DOHH2 (cell line): Measurements from ENCODE around the gene ELAVL2.

Experiments
- H3F3A ChIP-seq: fragments of 200-600 bp; sonication (generic), shearing (Covaris generic); 2 replicates; pipeline ENCODE4 v1.6.0; 2016; ENCODE audit warnings: antibody characterized with exemption, mild to moderate bottlenecking; ENCODE audit not compliant: control insufficient read depth, insufficient read depth
- H3K27ac ChIP-seq: fragments of 200-600 bp; sonication (generic); 2 replicates; pipeline ENCODE4 v1.5.1; 2014; ENCODE audit warnings: low read depth, mild to moderate bottlenecking, low read length, moderate library complexity
- H3K27me3 ChIP-seq: fragments of 200-600 bp; sonication (generic); 2 replicates; pipeline ENCODE4 v1.6.1; 2014; ENCODE audit warnings: mild to moderate bottlenecking, low read length, mixed read lengths; ENCODE audit not compliant: control insufficient read depth
- H3K36me3 ChIP-seq: fragments of 200-600 bp; sonication (generic); 2 replicates; pipeline ENCODE4 v1.6.1; 2014; ENCODE audit warnings: mild to moderate bottlenecking, low read length, moderate library complexity, mixed read lengths; ENCODE audit not compliant: control insufficient read depth
- H3K4me1 ChIP-seq: fragments of 200-600 bp; sonication (generic); 2 replicates; pipeline ENCODE4 v1.6.1; 2014; ENCODE audit warnings: mild to moderate bottlenecking, low read length, mixed read lengths; ENCODE audit not compliant: control insufficient read depth
- H3K4me2 ChIP-seq: fragments of 200-600 bp; sonication (generic); 2 replicates; pipeline ENCODE4 v1.6.0; 2014; ENCODE audit warnings: mild to moderate bottlenecking, low read length, moderate library complexity
- H3K4me3 ChIP-seq: fragments of 200-600 bp; sonication (generic); 2 replicates; pipeline ENCODE4 v1.5.1; 2014; ENCODE audit warnings: mild to moderate bottlenecking, low read length, mixed read lengths
- H3K79me2 ChIP-seq: fragments of 200-600 bp; sonication (generic); 2 replicates; pipeline ENCODE4 v1.6.1; 2014; ENCODE audit warnings: mild to moderate bottlenecking, low read length, mixed read lengths; ENCODE audit not compliant: control insufficient read depth
- H3K9me2 ChIP-seq: fragments of 200-600 bp; sonication (generic); replicated peaks from 2 replicates; pipeline ENCODE4 v1.6.1; 2014; ENCODE audit warnings: mild to moderate bottlenecking, low read length, mixed read lengths; ENCODE audit not compliant: control insufficient read depth
- H3K9me3 ChIP-seq: fragments of 200-600 bp; sonication (generic); 2 replicates; pipeline ENCODE4 v1.6.1; 2014; ENCODE audit warnings: antibody characterized with exemption, low read length, mixed read lengths; ENCODE audit not compliant: control insufficient read depth, insufficient read depth
- H4K20me1 ChIP-seq: fragments of 200-600 bp; sonication (generic); 2 replicates; pipeline ENCODE4 v1.6.0; 2014; ENCODE audit warnings: low read depth, mild to moderate bottlenecking, antibody characterized with exemption, low read length, moderate library complexity; ENCODE audit not compliant: control insufficient read depth, insufficient read depth
- CTCF ChIP-seq: fragments of 200-600 bp; sonication (generic); IDR thresholded peaks from one replicate; pipeline ENCODE4 v1.5.1; 2014; ENCODE audit warnings: antibody characterized with exemption, mild to moderate bottlenecking, low read depth, low read length; ENCODE audit not compliant: poor library complexity, severe bottlenecking
- EZH2phosphoT487 ChIP-seq: fragments of 200-600 bp; sonication (generic); IDR thresholded peaks from 2 replicates; pipeline ENCODE4 v1.6.1; 2017; ENCODE audit warnings: borderline replicate concordance, mild to moderate bottlenecking, antibody characterized with exemption, low read length, moderate library complexity, mixed read lengths

ELAVL2 gene

GRCh38 chr9:23799521-23799920, 26.5 kb downstream of the ELAVL2 start:
- Histone ChIP-seq H3K27me3 (no peaks in the 10 kb centered on the region), H3K4me2 (no peak overlapping the region), H3K4me3 (no peak overlapping the region), H3K27ac (no peak overlapping the region), H3K9me3 (no peaks in the 10 kb centered on the region), H3K4me1 (no peaks in the 10 kb centered on the region), H3F3A (no peaks in the 10 kb centered on the region), H3K36me3 (no peaks in the 10 kb centered on the region), H4K20me1 (no peaks in the 10 kb centered on the region), H3K9me2 (no peaks in the 10 kb centered on the region; the same call in 1 of the 2 replicates), H3K79me2 (no peaks in the 10 kb centered on the region)
- TF ChIP-seq CTCF (no peak), EZH2phosphoT487 (no peak)

- no peak overlapping the region for H3K4me3 ChIP-seq
Observed at GRCh38 chr9:23798325-23798724, 27.7 kb downstream of the ELAVL2 start.

GRCh38 chr9:23796209-23796608, 29.8 kb downstream of the ELAVL2 start:
- Histone ChIP-seq H3K36me3 (no peaks in the 10 kb centered on the region), H3K4me1 (no peaks in the 10 kb centered on the region), H3K9me3 (no peaks in the 10 kb centered on the region), H4K20me1 (no peaks in the 10 kb centered on the region), H3K79me2 (no peaks in the 10 kb centered on the region), H3K9me2 (no peaks in the 10 kb centered on the region; the same call in 1 of the 2 replicates), H3F3A (no peaks in the 10 kb centered on the region), H3K27me3 (no peaks in the 10 kb centered on the region), H3K4me3 (no peak overlapping the region), H3K4me2 (no peak overlapping the region), H3K27ac (no peak overlapping the region)
- no peak for TF ChIP-seq EZH2phosphoT487
- TF ChIP-seq CTCF = no peak

More at GRCh38 chr9:23798325-23798724, 27.7 kb downstream of the ELAVL2 start:
- Histone ChIP-seq H3K4me1 (no peaks in the 10 kb centered on the region), H3F3A (no peaks in the 10 kb centered on the region), H3K9me3 (no peaks in the 10 kb centered on the region), H4K20me1 (no peaks in the 10 kb centered on the region), H3K27ac (no peak overlapping the region), H3K4me2 (no peak overlapping the region), H3K27me3 (no peaks in the 10 kb centered on the region), H3K9me2 (no peaks in the 10 kb centered on the region; the same call in 1 of the 2 replicates), H3K36me3 (no peaks in the 10 kb centered on the region), H3K79me2 (no peaks in the 10 kb centered on the region)
- TF ChIP-seq EZH2phosphoT487 (no peak), CTCF (no peak)
